NCI-H2227 treated with DMSO at 0.1 percent for 48 hours (cell line): ENCODE measurements around the gene MYBPC3.

ENCODE experiments used
- DNase-seq: peaks from one replicate; lab custom pipeline; 2025; lab: John Stamatoyannopoulos, UW

The MYBPC3 gene

DNA sequence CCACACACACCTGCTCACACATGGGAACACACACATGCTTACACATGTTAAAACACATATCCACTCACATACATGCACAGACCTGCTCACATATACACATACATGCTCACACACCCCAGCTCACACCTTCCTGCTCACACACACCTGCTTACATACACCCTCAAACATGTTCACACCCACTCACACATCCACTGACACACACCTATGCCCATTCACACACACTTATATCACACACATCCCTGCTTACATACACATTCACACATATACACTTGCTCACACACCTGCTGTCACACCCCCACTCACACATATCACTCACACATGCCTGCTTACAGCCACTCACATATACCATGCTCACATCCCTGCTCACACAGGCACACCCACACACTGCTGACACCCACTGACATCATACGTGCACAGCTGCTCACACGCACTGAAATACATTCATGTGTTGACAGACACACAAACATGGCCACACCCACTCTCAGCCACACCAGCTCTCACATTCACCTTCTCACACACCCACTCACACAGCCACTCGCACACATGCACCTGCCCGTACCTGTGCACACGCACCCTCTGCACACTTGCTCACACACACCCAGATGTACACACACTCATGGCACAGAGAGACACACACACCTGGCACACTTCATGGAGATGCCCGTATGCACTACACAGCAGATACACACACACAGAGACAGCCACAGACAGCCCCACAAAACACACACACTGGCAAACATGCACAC lies 5.7 kb upstream of the MYBPC3 start:
- DNase-seq: no peak

DNA sequence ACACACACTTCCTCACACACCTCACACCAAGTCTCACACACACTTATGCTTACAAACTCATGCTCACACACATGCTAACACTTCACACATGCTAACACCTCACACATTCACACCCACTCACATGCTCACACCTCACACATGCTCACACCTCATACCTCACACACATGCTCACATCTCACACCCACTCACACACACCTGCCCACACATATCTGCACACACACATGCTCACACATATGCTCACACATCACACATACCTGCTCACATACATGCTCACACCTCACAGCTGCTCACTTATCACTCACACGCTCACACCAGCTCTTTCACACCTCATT lies 4.5 kb upstream of the MYBPC3 start:
- DNase-seq: no peak

DNA sequence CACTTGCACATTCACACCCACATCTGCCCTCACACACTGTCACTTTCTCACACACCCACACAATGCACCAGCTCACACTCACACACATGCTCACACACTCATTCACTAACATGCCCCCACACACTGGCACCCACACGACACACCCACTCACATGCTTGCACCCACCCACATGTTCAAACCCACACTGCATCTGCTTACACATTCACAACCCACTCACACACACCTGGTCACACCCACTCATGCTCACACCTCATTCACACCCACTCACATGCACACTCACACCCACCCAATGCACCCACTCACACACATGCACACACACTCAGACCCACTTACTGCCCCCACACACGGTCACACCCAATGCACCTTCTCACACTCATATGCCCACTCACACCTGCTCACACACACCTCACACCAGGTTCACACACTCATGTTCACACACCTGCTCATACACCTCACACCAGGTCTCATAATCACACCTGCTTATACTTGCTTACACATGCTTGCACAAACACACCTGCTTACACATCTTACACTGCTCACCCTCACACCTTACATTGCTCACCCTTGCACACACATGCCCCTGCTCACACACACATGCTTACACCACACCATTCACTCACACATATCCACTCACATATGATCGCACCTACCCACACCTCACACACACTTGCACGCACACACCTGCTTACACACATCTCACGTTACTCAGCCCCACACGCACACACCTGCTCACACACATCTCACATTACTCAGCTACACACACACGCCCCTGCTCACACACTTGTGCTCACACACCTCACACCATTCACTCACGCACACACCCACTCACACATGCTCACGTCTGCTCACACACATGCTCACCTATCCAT lies 3.9 kb upstream of the MYBPC3 start:
- DNase-seq: no peak

DNA sequence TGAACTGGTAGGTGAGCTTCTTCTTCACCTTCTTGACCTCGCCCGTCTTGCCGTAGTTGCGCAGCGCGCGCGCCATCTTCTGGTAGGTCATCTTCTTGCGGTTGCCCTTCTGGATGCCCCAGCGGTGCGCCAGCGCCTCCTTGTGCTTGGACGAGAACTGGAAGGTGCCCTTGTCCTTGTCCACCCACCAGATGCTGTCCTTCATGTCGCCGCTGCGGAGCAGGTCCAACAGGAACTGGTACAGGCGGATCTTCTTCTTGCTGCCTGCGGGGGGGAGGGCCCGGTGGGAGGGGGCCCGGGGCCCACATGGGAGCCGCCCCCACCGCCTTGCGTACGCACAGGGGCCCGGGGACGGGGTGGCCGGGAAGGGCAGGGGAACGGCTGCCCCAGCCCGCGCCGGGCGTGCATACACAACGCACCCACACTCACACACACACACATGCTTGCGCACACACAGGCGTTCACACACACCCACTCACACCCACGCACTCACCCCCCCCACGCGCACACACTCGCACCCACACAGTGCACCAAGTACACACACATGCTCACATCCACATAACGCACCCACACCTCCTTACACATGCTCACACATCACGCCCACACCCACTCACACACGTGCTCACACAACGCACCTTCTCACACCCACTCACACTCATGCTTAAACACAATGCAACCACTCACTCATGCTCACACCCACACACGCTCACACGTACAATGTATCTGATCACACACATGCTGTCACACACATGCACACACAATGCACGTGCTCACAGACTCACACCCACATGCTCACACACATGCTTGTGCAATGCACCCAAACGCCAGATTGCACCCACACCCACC lies 3.0 kb upstream of the MYBPC3 start:
- DNase-seq: peak; percentile 89

DNA sequence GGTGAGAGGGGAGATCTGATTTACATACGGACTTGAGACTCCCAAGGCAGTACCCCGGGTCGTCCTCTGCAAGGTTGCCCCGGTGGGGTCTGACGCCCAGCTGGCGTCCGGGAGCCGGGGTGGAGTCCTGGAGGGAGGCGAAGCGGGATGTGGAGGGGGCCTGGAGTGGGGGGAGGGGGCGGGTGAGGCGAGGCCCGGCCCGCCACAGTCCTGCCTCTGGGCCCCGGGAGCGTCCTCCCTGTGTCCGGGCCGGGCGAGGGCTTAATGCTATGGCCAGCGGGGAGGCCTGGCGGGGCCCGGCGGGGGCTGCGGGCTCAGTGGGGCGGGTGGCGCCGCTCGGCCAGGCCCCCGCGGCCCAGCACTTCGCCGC lies 2.4 kb upstream of the MYBPC3 start:
- no peak for DNase-seq

DNA sequence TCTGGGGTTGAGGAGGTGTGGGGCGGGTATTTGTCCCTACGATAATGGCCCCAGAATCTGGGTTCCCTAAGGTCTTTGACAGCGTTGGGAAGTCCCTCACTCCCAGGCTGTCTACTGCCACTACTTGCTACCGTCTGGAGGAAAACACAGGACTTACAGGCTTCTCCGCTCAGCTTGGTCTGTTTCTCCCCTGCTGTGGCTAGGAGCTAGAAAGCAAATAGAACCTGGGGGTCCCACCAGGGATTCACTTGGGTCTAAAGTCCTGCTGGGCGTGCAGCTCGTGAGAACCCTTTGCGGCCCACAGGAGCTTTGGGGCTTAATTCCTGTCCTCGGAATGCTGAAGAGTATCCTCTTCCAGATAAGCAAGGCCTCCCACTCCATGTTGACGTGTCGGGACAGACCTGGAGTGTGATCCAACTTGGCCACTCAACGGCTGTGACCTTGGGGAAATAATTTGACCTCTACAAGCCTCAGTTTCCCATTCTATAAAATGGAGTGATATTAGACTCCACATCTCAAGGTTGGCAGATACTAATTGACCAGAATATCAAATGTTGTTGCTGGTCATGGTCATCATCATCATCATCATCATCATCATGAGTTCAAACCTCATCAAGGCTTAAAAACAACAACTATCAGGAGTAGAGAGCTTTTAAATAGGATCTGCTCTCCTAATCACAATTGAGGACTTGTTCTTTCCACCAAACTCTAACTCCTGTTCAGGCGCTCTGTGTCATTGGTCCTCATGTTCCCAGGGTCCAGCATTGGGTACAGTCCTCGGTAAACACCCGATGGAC lies 1.7 kb upstream of the MYBPC3 start:
- DNase-seq: no peak

DNA sequence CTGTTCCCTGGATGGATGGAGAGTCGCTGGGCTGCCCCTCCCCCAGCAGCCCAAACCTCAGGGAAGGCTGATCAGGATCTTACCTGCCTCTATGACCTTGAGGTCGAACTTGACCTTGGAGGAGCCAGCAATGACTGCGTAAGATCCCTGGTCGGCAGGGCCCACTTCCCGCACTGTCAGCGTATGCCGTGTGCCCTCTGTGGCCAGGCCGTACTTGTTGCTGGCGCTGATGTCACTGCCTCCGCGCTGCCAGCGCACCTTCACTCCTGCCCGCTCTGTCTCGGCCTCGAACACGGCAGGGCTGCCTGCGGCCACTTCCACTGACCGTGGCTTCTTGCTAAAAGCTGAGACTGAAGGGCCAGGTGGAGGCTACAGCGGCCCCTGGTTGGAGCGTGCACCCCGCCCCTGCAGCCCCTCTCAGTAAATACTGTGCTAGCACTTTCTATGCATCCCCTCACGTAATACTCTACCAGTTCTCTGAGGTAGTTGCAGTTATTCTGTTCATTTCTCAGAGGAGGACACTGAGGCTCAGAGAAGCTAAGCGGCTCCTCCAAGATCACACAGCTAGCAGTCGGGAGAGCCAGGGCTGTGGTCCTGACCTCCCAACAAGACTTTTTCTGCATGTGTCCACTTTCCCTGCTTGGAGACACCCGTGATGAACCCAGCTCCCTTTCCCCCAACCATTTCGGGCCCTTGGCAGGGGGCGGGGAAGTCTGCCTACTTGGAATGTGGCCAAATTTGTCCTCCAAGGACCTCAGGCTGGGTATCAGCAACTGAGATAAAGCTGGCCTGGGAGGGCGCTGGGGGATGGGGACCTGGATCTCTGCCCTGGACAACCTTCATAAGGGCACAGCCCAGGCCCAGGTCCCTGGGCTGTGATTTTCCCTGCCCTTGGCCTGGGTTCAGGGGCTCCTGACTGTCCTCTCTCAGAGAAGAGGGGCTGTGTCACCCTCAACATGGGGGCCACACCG lies 1.1 kb downstream of the MYBPC3 start:
- DNase-seq: no peak

DNA sequence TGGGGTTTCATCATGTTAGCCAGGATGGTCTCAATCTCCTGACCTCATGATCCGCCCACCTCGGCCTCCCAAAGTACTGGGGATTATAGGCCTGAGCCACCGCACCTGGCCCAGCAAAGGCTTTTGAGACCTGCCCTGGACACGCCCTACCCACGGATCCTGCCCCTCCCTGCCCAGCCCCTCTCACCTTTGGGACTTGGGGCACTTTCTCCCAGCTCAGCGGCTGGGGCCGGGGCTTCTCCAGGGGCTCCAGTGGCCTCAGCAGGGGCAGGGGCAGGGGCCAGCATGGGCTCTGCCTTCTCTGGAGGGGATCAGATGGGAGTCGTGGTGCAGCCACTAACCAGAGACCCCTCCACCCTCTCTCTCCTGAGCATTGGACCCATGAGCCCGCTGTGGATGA lies 2.2 kb downstream of the MYBPC3 start:
- no peak for DNase-seq

DNA sequence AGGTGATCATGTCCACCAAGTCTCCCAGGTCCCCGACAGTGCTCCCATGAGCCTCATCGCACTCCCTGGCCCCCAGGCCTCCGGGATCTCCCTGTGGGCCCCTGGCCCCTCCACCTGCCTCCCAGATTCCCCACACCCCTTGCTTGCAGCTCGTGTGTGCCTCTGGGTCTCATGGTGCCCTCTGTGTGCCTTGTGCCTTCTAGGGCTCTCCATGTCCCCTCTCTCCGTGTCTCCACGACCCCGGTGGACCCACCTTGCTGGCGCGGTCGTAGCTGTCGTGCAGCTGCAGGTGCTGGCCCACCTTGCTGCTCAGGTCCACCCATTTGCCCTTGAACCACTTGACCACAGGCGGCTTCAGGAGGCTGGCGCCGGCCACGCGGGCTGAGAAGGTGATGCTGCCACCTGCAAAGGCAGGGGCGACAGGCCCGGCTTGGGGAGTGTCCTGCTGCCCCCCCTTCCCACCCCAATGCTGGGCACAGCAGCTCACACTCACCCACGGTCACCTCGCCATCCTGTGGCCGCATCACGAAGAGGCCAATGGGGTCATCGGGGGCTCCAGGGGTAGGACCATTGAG lies 2.9 kb downstream of the MYBPC3 start:
- no peak for DNase-seq

DNA sequence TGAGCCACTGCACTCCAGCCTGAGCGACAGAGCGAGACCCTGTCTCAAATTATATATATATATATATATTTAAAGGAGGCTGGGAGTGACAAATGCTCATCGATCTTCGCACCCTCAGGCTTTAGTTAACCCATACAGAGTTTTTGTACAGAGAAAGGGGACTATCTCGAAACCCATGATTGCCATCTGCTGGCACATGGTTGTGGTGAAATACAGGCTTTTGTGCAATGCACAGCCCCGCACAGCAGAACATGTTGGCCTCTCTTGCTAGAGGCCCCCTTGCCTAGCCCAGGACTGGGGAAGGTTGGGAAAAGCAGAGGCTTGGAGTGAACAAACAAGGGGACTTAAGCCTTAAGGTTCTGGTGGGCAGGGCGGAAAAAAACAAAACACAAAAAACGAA lies 3.6 kb downstream of the MYBPC3 start:
- DNase-seq: no peak

DNA sequence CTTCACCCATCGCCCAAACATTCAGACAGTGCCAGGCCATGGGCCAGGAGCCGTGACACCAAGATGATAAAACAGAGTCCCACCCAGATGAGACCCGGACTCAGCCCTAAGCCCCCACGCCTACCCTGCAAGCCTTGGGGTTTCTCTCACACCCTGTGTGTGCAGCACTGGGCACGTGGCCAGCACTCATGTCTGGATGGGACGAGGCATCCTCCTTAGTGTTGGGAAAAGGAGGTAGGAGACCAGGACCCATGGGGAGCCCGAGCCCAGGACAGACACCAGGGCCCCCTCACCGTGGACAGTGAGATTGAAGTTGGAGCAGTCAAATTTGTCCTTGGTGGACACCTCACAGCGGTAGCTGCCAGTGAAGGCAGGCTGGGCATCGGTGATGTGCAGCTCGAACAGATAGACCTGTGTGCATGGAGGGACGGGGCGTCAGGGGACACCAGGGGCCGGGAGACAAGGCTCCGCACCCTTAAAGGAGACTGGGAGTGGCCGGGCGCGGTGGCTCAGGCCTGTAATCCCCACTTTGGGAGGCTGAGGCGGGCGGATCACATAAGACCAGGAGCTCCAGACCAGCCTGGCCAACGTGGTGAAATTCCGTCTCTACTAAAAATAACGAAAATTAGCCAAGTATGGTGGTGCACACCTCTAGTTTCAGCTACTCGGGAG lies 4.2 kb downstream of the MYBPC3 start:
- DNase-seq: no peak

DNA sequence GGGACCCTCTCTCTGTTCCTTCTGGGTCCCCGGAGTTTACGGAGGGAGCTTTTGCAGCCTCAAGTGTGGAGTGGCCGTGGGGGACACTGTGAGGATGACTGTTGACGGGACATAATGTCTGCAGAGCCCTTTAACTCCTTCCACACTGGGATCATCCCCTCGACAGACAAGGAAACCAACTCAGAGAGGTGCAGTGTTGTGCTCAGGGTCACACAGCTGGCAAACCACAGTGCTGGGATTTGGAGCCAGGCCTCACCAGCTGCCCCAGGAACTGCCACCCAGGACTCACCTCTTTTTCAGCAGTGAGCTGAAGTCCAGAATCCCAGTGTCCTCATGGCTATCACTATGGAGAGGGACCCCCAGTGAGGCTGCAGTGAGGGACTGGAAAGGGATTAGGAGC lies 5.4 kb downstream of the MYBPC3 start:
- DNase-seq: no peak

DNA sequence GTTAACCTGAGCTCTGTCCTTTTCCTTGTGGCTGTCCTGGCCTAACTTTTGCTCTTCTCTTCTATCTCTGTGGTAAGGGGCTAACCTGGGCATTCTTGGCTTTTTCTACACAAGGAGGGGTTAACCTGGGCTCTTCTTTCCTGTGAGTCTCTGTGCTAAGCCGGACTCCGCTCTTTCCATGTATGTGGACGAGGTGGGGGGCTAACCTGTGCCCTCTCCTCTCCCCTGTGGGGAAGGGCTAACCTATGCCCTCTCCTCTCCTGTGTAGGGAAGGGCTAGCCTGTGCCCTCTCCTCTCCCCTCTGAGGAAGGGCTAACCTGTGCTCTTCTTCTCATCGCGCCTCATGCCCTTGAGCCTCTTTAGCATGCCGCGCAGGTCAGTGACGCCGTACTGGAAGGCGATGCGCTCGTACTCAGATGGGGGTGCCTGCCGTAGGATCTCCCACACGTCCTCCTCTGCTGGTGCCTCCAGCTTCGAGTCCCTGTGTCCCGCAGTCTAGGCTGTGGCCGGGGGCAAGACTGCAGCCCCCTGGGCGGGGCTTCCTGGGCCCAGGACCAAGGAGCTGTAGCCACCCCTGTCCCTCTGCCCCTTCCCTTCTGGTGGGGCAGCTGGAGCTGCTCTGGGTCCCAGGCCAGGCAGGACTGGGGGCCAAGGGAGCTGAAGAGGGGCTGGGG lies 6.5 kb downstream of the MYBPC3 start:
- DNase-seq: no peak

DNA sequence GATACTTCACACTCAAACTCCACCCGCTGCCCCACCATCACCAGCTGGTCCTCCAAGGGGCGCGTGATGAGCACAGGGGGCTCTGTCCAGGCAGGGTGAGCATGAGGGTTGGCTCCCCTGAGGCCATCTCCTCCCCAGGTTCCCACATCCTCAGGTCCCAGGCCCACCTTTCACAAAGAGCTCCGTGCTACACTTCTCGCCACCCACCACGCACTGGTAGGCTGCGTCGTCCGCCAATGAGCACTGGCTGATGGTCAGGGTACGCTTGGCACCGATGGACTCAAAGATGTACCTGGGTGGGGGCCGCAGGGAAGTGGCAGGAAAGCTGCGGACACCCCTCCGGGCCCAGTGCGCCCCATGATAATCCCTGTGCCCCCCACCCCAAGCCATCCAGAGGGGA lies 9.6 kb downstream of the MYBPC3 start:
- no peak for DNase-seq

DNA sequence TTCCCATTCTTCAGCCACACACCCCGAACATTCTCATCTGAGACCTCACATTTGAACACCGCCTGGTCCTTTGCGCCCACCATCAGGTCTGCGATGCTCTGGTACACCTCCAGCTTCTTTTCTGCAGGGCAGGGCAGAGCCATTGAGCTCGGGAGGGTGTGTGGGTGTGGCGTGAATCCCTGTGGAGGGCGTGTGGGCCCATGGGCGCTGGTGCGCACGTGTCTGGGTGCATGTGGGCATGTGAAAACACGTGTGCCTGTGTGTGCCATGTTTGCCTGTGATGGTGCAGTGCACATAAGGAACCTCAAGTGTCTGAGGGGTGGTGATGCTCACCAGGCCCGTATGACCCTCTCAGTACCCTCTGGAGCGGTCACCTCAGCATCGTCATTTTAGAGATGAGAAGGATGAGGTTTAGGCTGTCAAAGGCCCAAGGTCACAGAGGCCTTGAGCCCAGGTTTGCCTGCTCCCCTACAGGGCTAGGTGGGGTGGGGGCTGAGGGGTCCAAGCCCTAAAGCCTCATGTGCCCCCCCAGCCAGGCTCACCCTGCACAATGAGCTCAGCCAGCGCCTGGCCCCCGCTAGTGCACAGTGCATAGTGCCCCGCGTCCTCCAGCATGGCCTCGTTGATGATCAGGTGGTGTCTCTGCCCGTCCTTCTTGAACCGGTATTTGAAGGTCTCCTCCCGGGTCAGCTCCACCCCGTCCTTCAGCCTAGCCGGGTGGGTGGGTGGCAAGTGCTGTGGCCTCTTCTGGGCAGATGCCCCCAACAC lies 10.3 kb downstream of the MYBPC3 start:
- DNase-seq: no peak

DNA sequence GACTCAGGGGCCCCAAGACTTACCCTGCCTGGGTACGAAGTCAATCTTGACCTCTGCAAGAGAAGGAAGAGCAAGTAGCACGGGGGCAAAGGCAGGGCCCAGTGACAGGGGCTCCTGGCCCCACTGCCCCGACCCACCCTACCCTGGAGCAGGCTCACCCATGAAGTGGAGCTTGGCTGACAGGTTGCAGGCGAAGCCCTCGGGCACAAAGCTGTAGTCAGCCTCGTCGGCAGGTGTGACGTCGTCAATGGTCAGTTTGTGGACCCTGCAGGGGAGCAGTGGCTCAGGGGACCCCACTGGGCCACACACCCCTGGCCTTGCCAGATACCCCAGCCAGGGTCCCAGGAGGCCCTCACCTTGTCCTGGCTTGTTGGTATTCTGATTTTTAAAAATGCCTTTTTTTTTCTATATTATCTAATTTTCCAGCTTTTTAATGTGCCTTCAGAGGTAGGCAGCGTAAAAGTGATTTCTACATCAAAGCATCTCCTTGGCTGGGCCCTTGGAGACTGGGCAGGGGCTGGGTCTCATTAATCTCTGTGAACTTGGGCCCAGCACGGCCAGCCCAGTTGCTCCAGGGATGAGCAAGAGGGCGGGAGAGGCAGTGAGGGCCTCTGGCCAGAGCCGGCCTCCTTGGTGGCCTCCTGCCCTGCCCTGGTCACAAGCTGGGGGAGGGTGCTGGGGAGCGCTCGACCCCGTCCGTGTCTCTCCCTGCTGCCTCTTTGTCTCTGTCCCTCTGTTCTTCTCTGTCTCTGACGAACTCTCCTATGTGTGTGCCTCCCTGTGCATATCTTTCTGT lies 11.3 kb downstream of the MYBPC3 start:
- no peak for DNase-seq

DNA sequence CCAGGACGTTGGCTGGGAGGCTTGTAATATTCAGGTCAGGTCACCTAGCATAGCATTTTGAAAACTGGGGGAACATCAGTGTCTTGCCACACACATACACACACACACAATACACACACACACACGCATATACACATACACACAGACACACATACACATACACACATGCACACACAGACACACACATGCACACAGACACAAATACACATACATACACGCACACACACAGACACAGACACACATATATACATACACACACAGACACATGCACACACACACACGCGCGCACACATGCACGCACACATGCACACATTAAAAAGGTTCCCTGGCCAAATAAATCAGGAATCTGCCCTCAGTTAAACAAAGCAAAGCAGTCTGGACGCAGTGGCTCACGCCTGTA lies 12.5 kb downstream of the MYBPC3 start:
- no peak for DNase-seq
